Transverse colon (tissue), 4 donors: Measurements from ENCODE around the gene F11.

Source experiments
- POLR2A ChIP-seq: fragments of 450-650 bp; IDR thresholded peaks from one replicate; pipeline ENCODE4 v1.6.1; 2016; ENCODE audit warnings: antibody characterized with exemption, mild to moderate bottlenecking, moderate library complexity
- POLR2AphosphoS5 ChIP-seq, 3 donors: sonication (generic); formaldehyde crosslinking; IDR thresholded peaks; one replicate each; pipeline ENCODE4 v1.6.1; 2016; ENCODE audit warnings: antibody characterized with exemption in 3 of 3
- TF ChIP-seq, protein P1 (sequence below), 5 experiments: fragments of 200-600 bp in 3 of 5; fragments of 450-650 bp in 2 of 5; sonication (generic) in 3 of 5; IDR thresholded peaks; 1 replicate in 2 of 5; 2 replicates in 3 of 5; pipeline ENCODE4 v1.5.1; 2016 to 2017; ENCODE audit warnings: antibody characterized with exemption in 5 of 5, inconsistent platforms in 3 of 5, mild to moderate bottlenecking in 2 of 5, moderate library complexity in 1 of 5

GRCh38 chr4:186307916-186308315 is 41.9 kb downstream of the F11 start:
- no peak for TF ChIP-seq POLR2A
- no peak for TF ChIP-seq POLR2AphosphoS5 (IDR thresholded peaks at IDR 0.05)
- TF ChIP-seq, protein P1, sequence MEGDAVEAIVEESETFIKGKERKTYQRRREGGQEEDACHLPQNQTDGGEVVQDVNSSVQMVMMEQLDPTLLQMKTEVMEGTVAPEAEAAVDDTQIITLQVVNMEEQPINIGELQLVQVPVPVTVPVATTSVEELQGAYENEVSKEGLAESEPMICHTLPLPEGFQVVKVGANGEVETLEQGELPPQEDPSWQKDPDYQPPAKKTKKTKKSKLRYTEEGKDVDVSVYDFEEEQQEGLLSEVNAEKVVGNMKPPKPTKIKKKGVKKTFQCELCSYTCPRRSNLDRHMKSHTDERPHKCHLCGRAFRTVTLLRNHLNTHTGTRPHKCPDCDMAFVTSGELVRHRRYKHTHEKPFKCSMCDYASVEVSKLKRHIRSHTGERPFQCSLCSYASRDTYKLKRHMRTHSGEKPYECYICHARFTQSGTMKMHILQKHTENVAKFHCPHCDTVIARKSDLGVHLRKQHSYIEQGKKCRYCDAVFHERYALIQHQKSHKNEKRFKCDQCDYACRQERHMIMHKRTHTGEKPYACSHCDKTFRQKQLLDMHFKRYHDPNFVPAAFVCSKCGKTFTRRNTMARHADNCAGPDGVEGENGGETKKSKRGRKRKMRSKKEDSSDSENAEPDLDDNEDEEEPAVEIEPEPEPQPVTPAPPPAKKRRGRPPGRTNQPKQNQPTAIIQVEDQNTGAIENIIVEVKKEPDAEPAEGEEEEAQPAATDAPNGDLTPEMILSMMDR (IDR thresholded peaks at IDR 0.05): no peak
